H9 (cell line): ENCODE data around the gene DTNBP1. TPM values are rescaled to one million over a fixed set of nuclear protein-coding genes. Genes with fewer than 3 reads are reported as not detected.

ENCODE experiments used
- DNase-seq: peaks from one replicate; pipeline ENCODE4 v3.0.0-alpha.2; 2017
- H2AFZ ChIP-seq: one replicate; pipeline ENCODE4 v1.6.1; 2013; ENCODE audit warnings: mild to moderate bottlenecking, low read length, control low read depth, moderate library complexity
- H2AK5ac ChIP-seq: 2 replicates; pipeline ENCODE4 v1.6.1; 2013; ENCODE audit warnings: low read length, control low read depth, mixed read lengths; ENCODE audit not compliant: insufficient read length
- H2BK120ac ChIP-seq: one replicate; pipeline ENCODE4 v1.6.1; 2013; ENCODE audit warnings: low read depth, mild to moderate bottlenecking, low read length, control low read depth, inconsistent platforms; ENCODE audit not compliant: poor library complexity, severe bottlenecking
- H2BK12ac ChIP-seq: 2 replicates; pipeline ENCODE4 v1.6.1; 2013; ENCODE audit warnings: low read length, control low read depth, mixed read lengths, low read depth; ENCODE audit not compliant: insufficient read length
- H2BK15ac ChIP-seq: 2 replicates; pipeline ENCODE4 v1.6.1; 2013; ENCODE audit warnings: low read depth, low read length, control low read depth
- H2BK20ac ChIP-seq: one replicate; pipeline ENCODE4 v1.6.1; 2013; ENCODE audit warnings: low read depth, mild to moderate bottlenecking, low read length, control low read depth, inconsistent platforms; ENCODE audit not compliant: poor library complexity, severe bottlenecking
- H2BK5ac ChIP-seq: 2 replicates; pipeline ENCODE4 v1.6.1; 2013; ENCODE audit warnings: low read length, control low read depth, mixed read lengths; ENCODE audit not compliant: insufficient read length
- H3K14ac ChIP-seq: 2 replicates; pipeline ENCODE4 v1.6.1; 2013; ENCODE audit warnings: low read length, control low read depth; ENCODE audit not compliant: insufficient read depth
- H3K18ac ChIP-seq: 2 replicates; pipeline ENCODE4 v1.6.1; 2013; ENCODE audit warnings: low read depth, mild to moderate bottlenecking, mixed read lengths, low read length, control low read depth; ENCODE audit not compliant: insufficient read length
- H3K23ac ChIP-seq: 2 replicates; pipeline ENCODE4 v1.6.1; 2013; ENCODE audit warnings: low read length, control low read depth, mixed read lengths, low read depth; ENCODE audit not compliant: insufficient read length
- H3K23me2 ChIP-seq: 2 replicates; pipeline ENCODE4 v1.6.1; 2013; ENCODE audit warnings: low read depth, mild to moderate bottlenecking, mixed read lengths, low read length, control low read depth; ENCODE audit not compliant: insufficient read length, poor library complexity, severe bottlenecking
- H3K27ac ChIP-seq: 2 replicates; pipeline ENCODE4 v1.5.1; 2013; ENCODE audit warnings: low read length, control low read depth, mixed read lengths, low read depth; ENCODE audit not compliant: insufficient read length
- H3K27me3 ChIP-seq: 2 replicates; pipeline ENCODE4 v1.6.1; 2013; ENCODE audit warnings: low read length, control low read depth, inconsistent platforms; ENCODE audit not compliant: insufficient read depth
- H3K4ac ChIP-seq: 2 replicates; pipeline ENCODE4 v1.6.1; 2013; ENCODE audit warnings: low read depth, mild to moderate bottlenecking, control low read depth, inconsistent platforms, low read length, moderate library complexity
- H3K4me1 ChIP-seq: 2 replicates; pipeline ENCODE4 v1.6.1; 2013; ENCODE audit warnings: low read length, control low read depth, inconsistent platforms; ENCODE audit not compliant: insufficient read depth
- H3K4me2 ChIP-seq: 2 replicates; pipeline ENCODE4 v1.6.1; 2013; ENCODE audit warnings: low read length, control low read depth, mixed read lengths; ENCODE audit not compliant: insufficient read length, insufficient read depth
- H3K56ac ChIP-seq: 2 replicates; pipeline ENCODE4 v1.6.1; 2013; ENCODE audit warnings: low read depth, mild to moderate bottlenecking, mixed read lengths, low read length, control low read depth; ENCODE audit not compliant: insufficient read length
- H3K79me1 ChIP-seq: 2 replicates; pipeline ENCODE4 v1.6.1; 2013; ENCODE audit warnings: low read depth, mild to moderate bottlenecking, moderate library complexity, low read length, control low read depth, inconsistent platforms; ENCODE audit not compliant: insufficient read depth, poor library complexity, severe bottlenecking
- H3K79me2 ChIP-seq: 2 replicates; pipeline ENCODE4 v1.6.1; 2013; ENCODE audit warnings: low read length, control low read depth, inconsistent platforms; ENCODE audit not compliant: insufficient read depth
- H3K9ac ChIP-seq: 2 replicates; pipeline ENCODE4 v1.6.1; 2013; ENCODE audit warnings: low read length, control low read depth, mixed read lengths; ENCODE audit not compliant: insufficient read length; ENCODE audit errors: extremely low read depth
- H3K9me3 ChIP-seq: one replicate; pipeline ENCODE4 v1.6.1; 2013; ENCODE audit warnings: low read depth, low read length, inconsistent platforms; ENCODE audit not compliant: control insufficient read depth
- H3T11ph ChIP-seq: one replicate; pipeline ENCODE4 v1.6.1; 2013; ENCODE audit warnings: mild to moderate bottlenecking, low read length, control low read depth, inconsistent platforms
- H4K20me1 ChIP-seq: one replicate; pipeline ENCODE4 v1.6.1; 2013; ENCODE audit not compliant: control insufficient read depth, insufficient read length, insufficient read depth
- H4K5ac ChIP-seq: 2 replicates; pipeline ENCODE4 v1.6.1; 2013; ENCODE audit warnings: low read depth, mild to moderate bottlenecking, mixed read lengths, low read length, control low read depth; ENCODE audit not compliant: insufficient read length
- H4K8ac ChIP-seq: replicated peaks from 2 replicates; pipeline ENCODE4 v1.6.1; 2013; ENCODE audit warnings: low read length, control low read depth, mixed read lengths, low read depth; ENCODE audit not compliant: insufficient read length
- H4K91ac ChIP-seq: 2 replicates; pipeline ENCODE4 v1.6.1; 2013; ENCODE audit warnings: low read depth, mild to moderate bottlenecking, moderate library complexity, mixed read lengths, low read length, control low read depth; ENCODE audit not compliant: insufficient read length
- H3K27ac Mint-ChIP-seq, 3 experiments: 2 replicates in 2 of 3; 3 replicates in 1 of 3; pipeline ENCODE4 v1.8.0; 2020 to 2021; ENCODE audit warnings: mixed read lengths in 3 of 3, mild to moderate bottlenecking in 1 of 3, moderate library complexity in 1 of 3
- H3K27me3 Mint-ChIP-seq: 2 replicates; pipeline ENCODE4 v1.8.0; 2021; ENCODE audit warnings: low read depth, mild to moderate bottlenecking, moderate library complexity, mixed read lengths
- H3K36me3 Mint-ChIP-seq, 3 experiments: 2 replicates in 2 of 3; 3 replicates in 1 of 3; pipeline ENCODE4 v1.8.0; 2020 to 2021; ENCODE audit warnings: low read depth in 3 of 3, mixed read lengths in 3 of 3; ENCODE audit not compliant: insufficient read depth in 1 of 3
- H3K4me1 Mint-ChIP-seq, 2 experiments: 2 replicates each; pipeline ENCODE4 v1.8.0; 2020; ENCODE audit warnings: mixed read lengths in 2 of 2
- H3K4me3 Mint-ChIP-seq, 2 experiments: 2 replicates in 1 of 2; 3 replicates in 1 of 2; pipeline ENCODE4 v1.8.0; 2020 to 2021; ENCODE audit warnings: mild to moderate bottlenecking in 2 of 2, mixed read lengths in 2 of 2, moderate library complexity in 1 of 2
- H3K9me3 Mint-ChIP-seq, 2 experiments: 2 replicates in 1 of 2; 3 replicates in 1 of 2; pipeline ENCODE4 v1.8.0; 2020; ENCODE audit warnings: mild to moderate bottlenecking in 2 of 2, mixed read lengths in 2 of 2, moderate library complexity in 1 of 2
- WGBS: extraction: QIAGEN DNeasy Blood & Tissue Kit; methylation state at CpG from one replicate; pipeline ENCODE4 v1.1.7; 2013; ENCODE audit warnings: missing lambda C conversion rate, low lambda C conversion rate, mixed read lengths; ENCODE audit not compliant: insufficient read length; ENCODE audit errors: extremely low coverage; 5-methylcytosine and 5-hydroxymethylcytosine counted together
- total RNA-seq: library from RNA; stranded (reverse); gene quantifications from 2 replicates; pipeline ENCODE4 v1.2.1, GENCODE V29; 2021
- TF ChIP-seq, protein P1 (sequence below): fragments of 200-600 bp; sonication (generic); conservative IDR thresholded peaks from 3 replicates; pipeline ENCODE4 v1.8.0; 2021; ENCODE audit warnings: antibody characterized with exemption, mild to moderate bottlenecking

DTNBP1 gene
- total RNA-seq, 1 experiment from 2014 or later: 12.9 TPM

DNA sequence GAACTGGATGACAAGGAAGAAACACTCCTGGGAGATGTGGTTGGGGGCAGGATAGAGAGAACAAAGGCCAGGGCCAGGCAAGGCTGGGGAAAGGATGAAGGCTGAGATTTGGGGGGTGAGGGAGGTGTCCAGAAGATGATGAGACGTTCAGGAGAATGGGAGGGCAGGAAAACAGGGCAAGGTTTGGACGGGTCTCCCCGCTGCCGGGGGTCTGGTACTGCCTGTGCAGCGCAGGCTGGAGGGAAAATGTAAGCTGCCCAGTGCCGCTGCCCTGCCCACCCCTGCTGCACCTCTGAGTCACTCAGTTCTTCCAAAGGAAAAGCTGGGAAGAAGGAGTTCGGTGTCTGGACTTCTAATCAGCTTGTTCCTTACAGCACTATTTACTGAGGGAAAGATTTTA lies 130.9 kb downstream of the DTNBP1 start:
- H3K9me3 Mint-ChIP-seq: peaks cover 6 to 11% of the 10 kb centered on the region in 2 experiments; a peak in 4 of 5 replicates
- H3K4me2 ChIP-seq: no peak overlapping the region
- no peaks in the 10 kb centered on the region for H3K4me1 ChIP-seq
- no peak overlapping the region for H3K14ac ChIP-seq
- H3K4me1 Mint-ChIP-seq: peaks cover 0 to 4% of the 10 kb centered on the region in 2 experiments; a peak in 2 of 4 replicates
- no peak overlapping the region for H2BK20ac ChIP-seq
- peaks cover 2% of the 10 kb centered on the region for H4K20me1 ChIP-seq
- peak overlapping the region in 1 of 3 experiments; percentile 42; a peak in 1 of 7 replicates for H3K27ac Mint-ChIP-seq
- no peak overlapping the region for H3K18ac ChIP-seq
- no CpG with 5 or more reads among the region's 7 CpGs for WGBS
- no peaks in the 10 kb centered on the region for H3K27me3 Mint-ChIP-seq
- H3K27ac ChIP-seq: no peak overlapping the region
- no peak overlapping the region for H4K91ac ChIP-seq
- no peak overlapping the region for H2BK5ac ChIP-seq
- H3K4me3 Mint-ChIP-seq: no peak overlapping the region
- H2AK5ac ChIP-seq: no peak overlapping the region
- no peaks in the 10 kb centered on the region for H3K23me2 ChIP-seq
- H3K9ac ChIP-seq: no peak overlapping the region
- no peak overlapping the region for H4K5ac ChIP-seq
- no peak overlapping the region for H4K8ac ChIP-seq
- no peak overlapping the region for H3T11ph ChIP-seq
- H2BK15ac ChIP-seq: no peak overlapping the region
- no peak overlapping the region for H2AFZ ChIP-seq
- no peaks in the 10 kb centered on the region for H3K79me1 ChIP-seq
- peaks cover 4% of the 10 kb centered on the region for H3K9me3 ChIP-seq
- peaks cover 10 to 36% (median 36%) of the 10 kb centered on the region in 3 experiments for H3K36me3 Mint-ChIP-seq
- no peaks in the 10 kb centered on the region for H3K79me2 ChIP-seq
- no peak overlapping the region for H2BK12ac ChIP-seq
- TF ChIP-seq, protein P1, sequence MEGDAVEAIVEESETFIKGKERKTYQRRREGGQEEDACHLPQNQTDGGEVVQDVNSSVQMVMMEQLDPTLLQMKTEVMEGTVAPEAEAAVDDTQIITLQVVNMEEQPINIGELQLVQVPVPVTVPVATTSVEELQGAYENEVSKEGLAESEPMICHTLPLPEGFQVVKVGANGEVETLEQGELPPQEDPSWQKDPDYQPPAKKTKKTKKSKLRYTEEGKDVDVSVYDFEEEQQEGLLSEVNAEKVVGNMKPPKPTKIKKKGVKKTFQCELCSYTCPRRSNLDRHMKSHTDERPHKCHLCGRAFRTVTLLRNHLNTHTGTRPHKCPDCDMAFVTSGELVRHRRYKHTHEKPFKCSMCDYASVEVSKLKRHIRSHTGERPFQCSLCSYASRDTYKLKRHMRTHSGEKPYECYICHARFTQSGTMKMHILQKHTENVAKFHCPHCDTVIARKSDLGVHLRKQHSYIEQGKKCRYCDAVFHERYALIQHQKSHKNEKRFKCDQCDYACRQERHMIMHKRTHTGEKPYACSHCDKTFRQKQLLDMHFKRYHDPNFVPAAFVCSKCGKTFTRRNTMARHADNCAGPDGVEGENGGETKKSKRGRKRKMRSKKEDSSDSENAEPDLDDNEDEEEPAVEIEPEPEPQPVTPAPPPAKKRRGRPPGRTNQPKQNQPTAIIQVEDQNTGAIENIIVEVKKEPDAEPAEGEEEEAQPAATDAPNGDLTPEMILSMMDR: no peak
- no peak overlapping the region for H2BK120ac ChIP-seq
- no peak overlapping the region for H3K56ac ChIP-seq
- H3K27me3 ChIP-seq: no peaks in the 10 kb centered on the region
- peak; percentile 12 for DNase-seq
- H3K23ac ChIP-seq: no peak overlapping the region
- no peak overlapping the region for H3K4ac ChIP-seq
